NCI-H446 (cell line): ENCODE measurements around the gene ATP8A1.

Experiments
- DNase-seq, 2 experiments: peaks; one replicate each; lab custom pipeline; 2025; lab: John Stamatoyannopoulos, UW

The ATP8A1 gene

DNA sequence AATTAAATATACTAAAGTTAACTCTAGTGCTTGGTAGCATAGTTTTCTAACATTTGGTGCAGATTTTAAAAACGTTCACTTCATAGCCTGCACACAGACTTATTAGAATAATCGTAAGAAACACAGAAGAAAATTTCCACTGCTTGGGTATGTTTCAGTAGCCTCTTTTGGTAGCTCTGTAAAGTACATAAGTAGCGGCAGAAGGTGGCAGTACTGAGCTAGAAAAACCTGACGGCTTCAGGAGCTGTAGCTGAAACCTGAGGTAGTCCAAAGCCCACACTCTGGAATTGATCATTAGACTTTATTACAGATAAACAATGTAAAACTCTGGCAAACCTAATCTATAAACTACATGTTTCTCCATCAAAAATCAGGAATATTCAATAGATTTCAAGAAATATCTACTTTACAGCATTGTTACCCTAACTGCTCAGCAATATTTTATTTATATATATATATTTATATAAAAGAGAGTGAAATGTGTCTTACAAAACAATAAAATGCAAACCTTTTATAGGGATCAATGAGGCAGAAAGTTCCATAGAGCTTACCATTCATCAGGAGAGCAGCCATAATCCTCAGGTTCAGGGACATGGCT is 88.2 kb downstream of the ATP8A1 start:
- DNase-seq: peak; percentile 61 to 75

DNA sequence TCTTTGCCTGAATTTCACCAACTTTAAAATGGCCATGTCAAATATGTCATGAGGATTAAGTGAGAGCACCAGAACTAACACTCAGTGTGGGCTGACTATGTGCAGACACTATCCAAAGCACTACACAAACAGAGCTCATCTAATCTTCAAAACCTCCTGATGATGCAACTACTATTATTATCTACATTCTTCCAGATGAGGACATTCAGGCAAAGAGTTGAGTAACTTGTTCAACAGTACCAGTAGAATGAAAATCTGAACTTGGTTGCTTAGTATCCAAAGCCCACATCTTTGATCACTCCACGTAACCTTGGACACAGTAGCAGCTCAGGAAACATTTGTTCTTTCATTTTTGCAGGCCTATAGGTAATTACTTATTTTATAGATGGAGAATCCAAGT is 90.1 kb downstream of the ATP8A1 start:
- DNase-seq: no peak

DNA sequence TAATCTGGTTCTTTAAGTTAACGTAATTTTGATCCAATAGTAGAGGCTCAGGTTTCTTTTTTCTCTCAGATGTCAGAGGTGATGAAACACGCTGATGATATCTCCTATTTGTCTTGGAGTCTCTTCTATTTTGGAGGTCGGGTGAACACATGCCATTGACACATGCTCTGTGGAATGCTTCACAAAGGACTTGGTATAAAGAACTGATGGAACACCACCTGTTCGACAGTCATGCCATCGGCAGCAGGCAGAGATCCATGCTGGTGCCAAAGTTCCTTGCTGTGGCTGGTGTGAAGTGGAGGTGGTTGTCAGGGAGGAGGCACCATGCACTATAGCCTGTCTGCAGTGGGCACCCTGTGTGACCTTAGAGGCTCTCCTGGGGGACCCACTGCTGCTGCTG is 94.9 kb downstream of the ATP8A1 start:
- peak in 1 of 2 experiments; percentile 6 for DNase-seq

DNA sequence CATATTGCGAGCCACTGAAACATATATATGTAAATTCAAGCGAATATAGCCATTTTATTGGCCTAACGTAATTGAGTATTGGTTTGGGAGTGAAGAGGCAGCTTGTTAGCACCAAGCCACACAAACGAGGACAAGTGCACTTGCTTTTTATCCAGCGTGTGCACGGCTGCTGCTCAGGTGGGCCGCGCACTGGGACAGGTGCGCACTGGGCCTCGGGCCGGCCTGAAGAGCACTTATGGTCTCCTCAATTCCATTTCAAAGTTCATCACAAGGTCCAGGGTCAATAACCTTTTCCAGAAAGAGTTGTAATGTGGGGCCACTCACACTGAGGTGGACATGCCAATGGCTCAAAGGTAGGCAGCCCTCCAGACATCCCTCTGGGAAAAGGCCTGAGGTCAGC is 95.9 kb downstream of the ATP8A1 start:
- DNase-seq: no peak

DNA sequence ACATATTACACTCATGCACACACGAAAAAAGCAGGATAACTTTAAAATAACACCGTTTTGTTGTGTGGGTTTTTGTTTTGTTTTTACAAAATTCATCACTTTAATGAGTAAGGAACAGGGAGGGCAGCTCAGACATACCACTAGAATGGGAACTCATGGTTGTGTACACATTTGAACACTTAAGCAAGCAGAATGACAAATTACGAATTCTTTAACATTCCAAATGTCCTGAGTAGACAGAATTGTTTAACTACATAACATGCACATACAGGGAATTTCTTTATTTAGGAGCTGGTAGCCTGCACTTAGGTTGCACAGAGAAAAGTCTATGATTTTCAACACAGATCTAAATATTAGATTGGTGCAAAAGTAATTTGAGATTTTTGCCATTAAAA is 96.4 kb downstream of the ATP8A1 start:
- no peak for DNase-seq

- no peak for DNase-seq
Measured at GRCh38 chr4:42558156-42558555, 98.7 kb downstream of the ATP8A1 start.

- DNase-seq: no peak
Measured at GRCh38 chr4:42555828-42556227, 101.1 kb downstream of the ATP8A1 start.

DNA sequence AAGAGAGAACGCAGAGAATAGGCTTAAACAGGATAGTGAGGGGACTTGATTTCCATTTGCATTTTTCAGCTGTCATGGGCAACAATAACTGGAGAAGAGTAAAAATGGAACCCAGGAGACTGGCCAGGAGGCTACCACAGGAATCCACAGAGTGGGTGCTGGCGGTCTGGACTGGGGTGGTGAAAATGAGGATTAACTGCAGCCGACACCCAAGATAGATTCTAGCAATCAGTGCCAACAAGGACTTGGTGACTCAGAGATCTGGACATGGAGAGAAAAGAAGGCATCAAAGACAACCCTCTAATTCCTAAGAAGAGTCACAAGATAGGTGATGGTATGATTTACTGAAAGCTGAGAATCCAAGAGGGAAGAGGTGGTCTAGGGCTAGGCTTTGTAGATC is 102.8 kb downstream of the ATP8A1 start:
- DNase-seq: no peak

DNA sequence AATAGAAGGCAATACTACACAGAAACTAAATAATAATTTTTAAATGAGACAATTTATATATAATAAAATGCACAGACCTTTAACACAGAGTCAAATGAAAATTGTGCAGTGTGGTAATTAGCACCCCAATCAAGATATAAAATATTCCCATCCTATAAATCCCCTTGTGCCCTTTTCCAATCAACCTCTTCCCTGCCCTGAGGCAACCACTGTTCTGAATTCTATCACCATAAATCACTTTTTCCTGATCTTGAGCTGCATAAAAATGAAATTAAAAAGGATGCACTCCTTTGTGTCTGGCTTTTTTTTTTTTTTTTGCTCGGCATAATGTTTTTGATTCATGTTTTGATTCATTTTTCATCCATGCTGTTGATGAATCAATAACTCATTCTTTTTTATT is 107.0 kb downstream of the ATP8A1 start:
- DNase-seq: no peak

- no peak for DNase-seq
Measured at GRCh38 chr4:42547805-42548204, 109.1 kb downstream of the ATP8A1 start.

DNA sequence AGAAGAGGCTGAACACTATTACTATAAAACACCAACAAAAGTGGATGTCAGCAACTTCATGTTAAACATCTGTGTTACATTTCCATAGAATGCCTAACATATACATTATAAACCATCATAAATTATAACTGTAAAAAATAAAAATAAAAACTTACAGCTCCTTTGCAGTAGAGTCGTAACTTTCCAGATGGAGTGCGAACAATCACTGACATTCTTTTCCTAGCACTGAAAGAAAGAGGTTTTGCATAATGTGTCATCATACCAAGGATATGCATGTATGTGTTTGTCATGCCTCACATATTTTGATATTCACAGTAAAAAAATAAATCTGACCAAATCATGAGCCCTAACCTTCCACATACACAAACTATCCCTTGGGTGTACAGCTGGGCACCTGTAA is 113.1 kb downstream of the ATP8A1 start:
- no peak for DNase-seq

DNA sequence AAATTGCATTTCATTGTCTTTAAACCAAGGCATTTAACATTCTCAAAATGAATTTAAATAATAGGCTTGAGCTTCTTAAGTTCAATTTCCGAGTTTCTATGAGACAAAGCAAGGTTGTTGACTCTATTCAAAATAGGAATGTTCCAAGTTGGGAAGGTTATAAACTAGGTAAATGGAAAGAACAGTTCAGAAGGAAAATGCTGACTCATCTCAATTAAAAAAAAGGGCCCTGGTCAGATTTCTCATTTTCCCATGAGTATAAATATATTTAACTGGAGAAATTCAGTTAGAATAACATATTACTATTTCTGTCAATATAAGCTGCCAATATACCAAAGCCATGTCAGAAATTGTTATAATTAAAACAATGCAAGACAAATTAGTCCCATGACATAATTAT is 113.8 kb downstream of the ATP8A1 start:
- no peak for DNase-seq

- DNase-seq: no peak
Measured at GRCh38 chr4:42541647-42542046, 115.3 kb downstream of the ATP8A1 start.

- no peak for DNase-seq
Measured at GRCh38 chr4:42533042-42533441, 123.9 kb downstream of the ATP8A1 start.

GRCh38 chr4:42531341-42532030 is 125.4 kb downstream of the ATP8A1 start:
- DNase-seq: no peak

GRCh38 chr4:42523066-42523718 is 133.7 kb downstream of the ATP8A1 start:
- DNase-seq: no peak

DNA sequence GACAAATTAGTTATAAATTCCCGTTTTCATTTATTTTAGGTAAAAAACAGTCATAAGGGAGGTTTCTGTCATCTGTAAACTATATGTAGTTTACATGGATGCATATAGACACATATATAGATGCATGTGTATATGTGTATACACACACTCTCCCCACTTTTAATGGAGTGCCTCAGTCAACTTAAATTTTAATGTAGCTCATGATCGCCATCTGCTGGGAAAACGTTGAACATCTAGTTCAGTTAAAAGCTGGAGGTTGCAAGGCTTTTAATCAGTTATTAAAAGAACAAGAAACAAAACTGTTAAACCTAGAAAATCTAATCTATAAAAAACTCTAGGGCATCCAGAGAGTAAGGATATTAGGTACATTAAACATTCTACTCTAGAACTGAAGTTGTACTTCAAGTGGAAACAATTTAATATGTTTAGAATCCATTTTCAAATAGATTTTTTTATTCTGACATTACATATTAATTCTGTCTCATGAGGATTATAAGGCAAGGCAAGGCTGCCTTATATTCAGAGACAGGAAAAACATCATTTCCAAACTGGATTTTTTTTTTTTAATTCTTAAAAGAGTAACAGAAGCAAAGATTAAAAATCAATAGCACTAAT is 137.0 kb downstream of the ATP8A1 start:
- DNase-seq: peak; percentile 25 to 47

DNA sequence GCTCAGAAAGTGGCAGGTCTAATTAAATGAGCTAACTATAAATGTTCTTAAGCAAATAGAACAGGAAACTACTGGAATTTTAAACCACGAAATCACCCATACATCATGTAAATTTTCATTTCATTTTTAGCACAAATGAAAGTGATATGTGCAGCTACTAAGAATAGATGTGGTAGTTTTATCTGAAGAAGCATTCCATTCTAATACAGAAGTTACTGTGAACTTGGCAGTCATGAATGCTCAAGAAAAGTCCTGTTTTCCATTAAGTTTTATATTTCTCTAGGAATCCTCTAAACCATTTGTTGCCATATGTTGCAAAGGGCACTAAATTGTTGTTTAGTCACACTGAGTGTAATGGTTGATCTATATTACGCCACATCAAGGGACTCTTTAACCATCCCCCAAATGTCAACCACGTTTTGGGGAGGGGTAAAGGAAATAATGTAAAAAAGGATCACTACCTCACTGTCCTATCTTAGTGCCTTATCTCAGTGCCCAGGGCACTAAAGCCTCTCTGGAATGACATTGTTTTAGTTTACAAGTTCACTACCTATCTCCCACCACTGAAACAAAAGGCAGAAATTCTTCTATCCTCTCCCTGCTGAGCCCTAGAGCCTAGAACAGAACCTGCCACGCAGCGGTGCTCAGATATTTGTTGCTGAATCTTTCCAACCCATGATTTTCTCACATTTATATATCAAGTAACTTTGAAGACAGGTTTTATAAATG is 141.6 kb downstream of the ATP8A1 start:
- DNase-seq: no peak

DNA sequence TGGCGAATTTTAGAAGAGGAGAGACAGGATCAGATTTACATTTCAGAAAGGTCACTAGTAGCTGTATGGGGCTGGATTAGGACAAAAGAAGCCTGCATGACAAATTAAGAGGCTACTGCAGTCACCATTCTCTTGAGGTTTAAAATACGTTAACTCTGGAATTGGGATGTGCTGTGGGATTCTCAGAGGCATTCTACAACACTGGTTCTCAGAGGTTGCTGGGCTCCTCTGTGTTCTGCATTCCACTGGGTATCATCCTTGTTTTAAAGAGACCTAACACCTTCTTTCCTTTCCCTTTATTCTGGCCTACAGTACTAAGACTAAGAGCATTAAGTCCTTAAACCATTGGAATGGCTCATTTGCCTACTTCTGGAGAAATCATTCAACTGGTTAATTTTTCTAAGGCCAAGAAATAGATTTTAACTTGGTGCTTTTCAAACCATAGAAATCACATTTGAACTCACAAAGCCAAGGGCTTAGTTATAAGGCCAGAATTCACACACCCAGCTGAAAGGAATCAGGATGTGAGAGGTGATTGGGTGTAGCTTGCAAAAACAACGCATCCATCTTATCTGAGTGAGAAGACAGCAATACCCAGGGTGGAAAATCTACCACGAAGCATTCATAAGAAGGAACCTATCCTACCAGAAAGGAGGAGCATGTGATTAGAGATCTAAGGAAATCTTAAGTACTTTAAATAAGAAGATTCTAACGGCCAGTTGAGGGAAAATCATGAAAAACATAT is 143.0 kb downstream of the ATP8A1 start:
- DNase-seq: no peak

- no peak for DNase-seq
Measured at GRCh38 chr4:42512226-42512625, 144.7 kb downstream of the ATP8A1 start.

- DNase-seq: no peak
Measured at GRCh38 chr4:42510225-42510624, 146.7 kb downstream of the ATP8A1 start.
